Fibroblast of skin of left quadriceps (primary cell): Measurements from ENCODE around the gene DLG2.
"Not testable (repeated sequence)": the region's sequence is repeated elsewhere in the genome, so short reads cannot be mapped to it uniquely, and the experiment has no call there.

ENCODE experiments used
- DNase-seq, 2 experiments: peaks; one replicate each; pipeline ENCODE4 v3.0.0-alpha.2; 2013; ENCODE audit warnings: low read depth in 2 of 2

DLG2 gene

GRCh38 chr11:85643191-85643614, 16.1 kb upstream of the DLG2 start:
- no peak for DNase-seq

DNA sequence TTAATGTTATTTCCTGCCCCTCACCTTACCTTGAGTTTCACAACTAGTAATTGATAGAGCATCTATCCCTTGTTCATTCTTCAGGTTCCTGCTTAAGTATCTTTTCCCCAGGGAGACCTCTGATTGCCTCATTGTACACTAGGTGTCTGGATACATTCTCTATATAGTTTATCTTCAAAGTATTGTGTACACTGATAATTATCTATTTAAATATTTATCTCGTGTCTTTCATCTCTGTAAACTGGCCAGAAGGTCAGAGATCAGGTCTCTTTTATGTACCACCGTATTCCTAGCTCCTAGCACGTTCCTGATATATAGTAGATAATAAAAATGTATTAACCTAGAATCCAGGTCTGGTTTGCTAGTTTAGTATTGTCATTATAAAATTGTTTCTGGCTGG, 7.6 kb upstream of the DLG2 start:
- no peak for DNase-seq

GRCh38 chr11:85628771-85629341, 1.7 kb upstream of the DLG2 start:
- DNase-seq, result no peak

DNA sequence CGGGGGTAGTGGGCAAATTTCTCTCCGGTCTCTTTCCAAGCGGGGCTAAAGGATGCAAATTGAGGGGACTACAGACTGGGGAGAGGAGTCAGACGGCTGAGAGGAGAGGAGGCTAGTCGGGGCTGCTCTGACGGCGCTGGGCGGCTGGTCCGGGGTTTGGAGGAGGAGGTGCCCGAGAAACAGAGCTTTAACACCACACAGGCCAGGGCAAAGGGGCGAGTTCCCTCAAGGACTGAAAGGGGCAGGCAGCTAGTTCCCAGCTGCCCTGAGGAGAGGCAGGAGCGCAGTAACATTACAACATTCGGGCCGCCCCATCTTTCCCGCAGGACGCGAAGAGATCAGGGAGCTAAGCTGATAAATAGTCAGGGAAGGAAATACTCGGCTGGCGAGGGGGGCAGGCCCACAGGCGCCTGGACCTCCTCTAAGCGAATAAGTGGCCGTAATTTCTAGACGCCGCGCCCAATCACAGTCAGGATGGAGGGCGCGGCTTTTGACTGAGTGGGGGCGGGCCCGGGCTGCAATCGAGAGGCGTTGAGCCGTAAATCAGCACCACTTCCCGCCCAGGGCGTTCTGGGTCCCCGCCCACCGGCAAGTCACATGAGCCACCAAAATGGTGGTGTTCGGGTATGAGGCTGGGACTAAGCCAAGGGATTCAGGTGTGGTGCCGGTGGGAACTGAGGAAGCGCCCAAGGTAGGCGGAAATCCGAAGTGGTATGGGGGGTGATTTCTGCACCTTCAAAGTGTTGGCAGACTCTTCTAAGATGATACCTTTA, 1.0 kb upstream of the DLG2 start, which contains the start of gene TMEM126B:
TMEM126B (plus strand) TSS at position 596 of the 773 bp plus-strand sequence; CDS start at position 611, 15 bp downstream.
- DNase-seq, result peak; percentile 94

- no peak for DNase-seq
Observed at GRCh38 chr11:85626496-85626895, 648 bp downstream of the DLG2 start.

DNA sequence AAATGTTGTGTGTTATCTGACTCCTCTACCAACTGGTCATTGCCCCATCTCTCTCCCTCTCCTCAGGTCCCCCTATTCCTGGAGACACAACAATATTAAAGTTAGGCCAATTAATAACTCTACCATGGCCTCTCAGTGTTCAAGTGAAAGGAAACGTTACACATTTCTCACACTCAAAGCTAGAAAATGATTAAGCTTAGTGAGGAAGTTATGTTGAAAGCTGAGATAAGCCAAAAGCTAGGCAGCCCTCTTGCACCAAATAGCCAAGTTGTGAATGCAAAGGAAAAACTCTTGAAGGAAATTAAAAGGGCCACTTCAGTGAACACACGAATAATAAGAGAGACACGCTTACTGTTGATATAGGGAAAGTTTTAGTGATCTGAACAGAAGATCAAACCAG, 6.9 kb downstream of the DLG2 start:
- DNase-seq, result no peak

DNA sequence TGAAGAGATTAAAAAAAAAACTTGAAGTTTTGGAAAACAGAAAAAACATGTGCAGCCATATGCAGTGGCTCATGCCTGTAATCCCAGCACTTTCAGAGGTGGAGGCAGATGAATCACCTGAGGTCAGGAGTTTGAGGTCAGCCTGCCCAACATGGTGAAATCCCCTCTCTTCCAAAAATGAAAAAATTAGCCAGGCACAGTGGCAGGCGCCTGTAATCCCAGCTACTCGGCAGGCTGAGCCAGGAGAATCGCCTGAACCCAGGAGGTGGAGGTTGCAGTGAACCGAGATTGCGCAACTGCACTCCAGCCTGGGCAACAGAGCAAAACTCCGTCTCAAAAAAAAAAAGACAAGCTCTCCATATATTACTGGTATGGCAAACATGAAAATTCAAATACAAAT, 7.6 kb downstream of the DLG2 start:
- DNase-seq, result no peak

DNA sequence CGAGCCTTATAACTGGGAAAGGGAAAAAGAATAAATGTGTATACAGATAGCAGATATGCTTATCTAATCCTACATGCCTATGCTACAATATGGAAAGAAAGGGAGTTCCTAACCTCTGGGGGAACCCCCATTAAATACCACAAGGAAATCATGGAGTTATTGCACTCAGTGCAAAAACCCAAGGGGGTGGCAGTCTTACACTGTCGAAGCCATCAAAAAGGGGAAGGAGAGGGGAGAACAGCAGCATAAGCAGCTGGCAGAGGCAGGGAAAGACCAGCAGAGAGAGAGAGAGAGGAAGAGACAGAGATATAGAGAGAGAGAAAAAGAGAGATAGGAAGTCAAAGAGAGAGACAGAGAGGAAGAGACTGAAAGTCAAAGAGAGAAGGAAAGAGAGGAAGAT, 15.5 kb downstream of the DLG2 start:
- DNase-seq, result not testable (repeated sequence)

DNA sequence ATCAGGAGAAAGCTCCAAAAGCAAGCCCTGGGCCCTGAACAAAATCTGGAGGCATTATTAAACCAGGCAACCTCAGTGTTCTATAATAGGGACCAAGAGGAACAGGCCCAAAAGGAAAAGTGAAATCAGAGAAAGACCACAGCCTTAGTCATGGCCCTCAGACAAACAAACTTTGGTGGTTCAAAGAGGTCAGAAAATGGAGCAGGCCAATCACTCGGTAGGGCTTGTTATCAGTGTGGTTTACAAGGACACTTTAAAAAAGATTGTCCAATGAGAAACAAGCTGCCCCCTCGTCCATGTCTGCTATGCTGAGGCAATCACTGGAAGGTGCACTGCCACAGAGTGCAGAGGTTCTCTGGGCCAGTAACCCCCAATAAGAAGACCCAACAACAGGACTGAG, 17.9 kb downstream of the DLG2 start:
- DNase-seq, result not testable (repeated sequence)

- not testable (repeated sequence) for DNase-seq
Observed at GRCh38 chr11:85608621-85609020, 18.5 kb downstream of the DLG2 start.

GRCh38 chr11:85606237-85606636, 20.9 kb downstream of the DLG2 start:
- not testable (repeated sequence) for DNase-seq

DNA sequence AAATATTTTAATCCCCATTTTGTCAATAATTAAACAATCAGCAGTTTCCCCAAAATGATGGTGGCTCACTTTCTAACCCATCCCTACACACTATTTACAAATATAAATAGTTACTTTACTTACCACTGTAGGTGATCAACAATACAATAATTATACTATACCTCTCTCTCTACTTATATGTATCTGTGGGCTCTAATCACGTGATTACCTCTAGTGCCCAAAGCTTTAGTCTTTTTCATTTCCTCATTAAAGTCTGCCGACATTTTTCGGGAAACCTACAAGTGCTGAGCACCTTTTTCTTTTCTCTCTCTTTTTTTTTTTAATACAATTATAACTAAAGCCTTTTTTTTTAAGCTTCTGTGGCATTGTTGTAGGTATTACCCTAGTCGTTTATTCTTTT, 23.9 kb downstream of the DLG2 start:
- no peak for DNase-seq

DNA sequence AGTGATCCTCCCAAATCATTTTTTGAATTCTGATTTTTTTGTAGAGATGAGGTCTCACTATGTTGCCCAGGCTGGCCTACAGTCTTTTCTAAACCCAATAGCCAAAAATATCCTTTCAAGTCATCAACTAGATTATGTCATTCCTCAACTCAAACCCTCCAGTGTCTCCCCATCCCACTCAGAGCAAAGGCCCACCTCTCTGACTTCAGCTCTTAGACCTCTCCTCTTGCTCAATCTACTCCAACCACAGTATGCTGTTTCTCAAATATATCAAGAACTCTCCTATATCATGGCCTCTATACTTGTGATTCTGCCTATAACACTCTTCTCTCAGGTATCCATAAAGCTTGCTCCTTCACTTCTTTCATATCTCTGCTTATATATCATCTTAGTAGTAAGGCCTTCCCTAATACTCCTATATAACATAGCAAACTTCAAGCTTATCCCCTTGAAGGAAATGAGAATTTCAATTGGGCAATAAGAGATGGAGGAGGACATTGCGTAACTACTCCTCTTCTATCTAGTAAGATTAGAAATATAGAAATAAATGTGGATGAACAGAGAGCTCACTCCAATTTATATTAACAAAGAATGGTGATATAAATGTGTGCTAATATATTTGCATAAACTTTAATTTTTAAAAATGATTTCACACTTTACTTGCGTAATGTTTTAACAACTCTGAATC, 24.5 kb downstream of the DLG2 start:
- no peak for DNase-seq

DNA sequence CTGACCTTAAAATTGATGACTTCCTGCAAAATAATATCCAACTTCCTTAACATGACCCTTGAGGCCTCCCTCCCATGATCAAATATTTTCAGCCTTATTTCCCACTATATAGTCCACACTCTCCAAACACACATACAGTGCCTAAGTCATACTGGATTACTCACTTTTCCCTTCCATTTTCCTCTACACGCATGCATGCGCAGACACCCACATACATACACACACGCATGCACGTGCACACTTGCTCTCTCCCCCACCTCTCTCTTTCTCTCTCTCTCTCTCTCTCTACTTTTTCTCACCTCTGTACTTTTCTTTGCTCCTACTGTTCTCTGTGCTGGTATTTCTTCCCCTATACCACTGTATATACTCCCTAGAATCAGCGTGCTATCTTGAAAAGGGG, 28.1 kb downstream of the DLG2 start:
- DNase-seq, result no peak

DNA sequence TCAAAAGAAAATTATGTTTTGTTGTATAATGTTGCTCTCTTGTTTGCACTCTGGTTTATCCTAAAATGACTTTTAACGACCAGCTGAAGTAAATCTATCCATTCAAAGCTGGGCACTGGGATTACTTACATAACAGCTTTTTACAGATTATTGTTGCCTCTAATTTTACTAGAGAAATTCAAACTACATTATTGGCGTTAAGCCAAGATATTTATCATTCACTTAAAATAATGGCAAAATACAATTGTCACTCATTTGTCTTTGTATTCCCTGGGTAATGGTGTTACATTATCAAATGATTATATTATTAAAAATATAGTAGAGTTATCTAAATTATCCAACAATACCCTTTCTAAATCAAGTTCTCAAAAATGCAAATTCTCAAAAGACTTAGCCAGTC, 30.3 kb downstream of the DLG2 start:
- no peak for DNase-seq

- peak; percentile 16 to 30 for DNase-seq
Observed at GRCh38 chr11:85595285-85595884, 31.8 kb downstream of the DLG2 start.

DNA sequence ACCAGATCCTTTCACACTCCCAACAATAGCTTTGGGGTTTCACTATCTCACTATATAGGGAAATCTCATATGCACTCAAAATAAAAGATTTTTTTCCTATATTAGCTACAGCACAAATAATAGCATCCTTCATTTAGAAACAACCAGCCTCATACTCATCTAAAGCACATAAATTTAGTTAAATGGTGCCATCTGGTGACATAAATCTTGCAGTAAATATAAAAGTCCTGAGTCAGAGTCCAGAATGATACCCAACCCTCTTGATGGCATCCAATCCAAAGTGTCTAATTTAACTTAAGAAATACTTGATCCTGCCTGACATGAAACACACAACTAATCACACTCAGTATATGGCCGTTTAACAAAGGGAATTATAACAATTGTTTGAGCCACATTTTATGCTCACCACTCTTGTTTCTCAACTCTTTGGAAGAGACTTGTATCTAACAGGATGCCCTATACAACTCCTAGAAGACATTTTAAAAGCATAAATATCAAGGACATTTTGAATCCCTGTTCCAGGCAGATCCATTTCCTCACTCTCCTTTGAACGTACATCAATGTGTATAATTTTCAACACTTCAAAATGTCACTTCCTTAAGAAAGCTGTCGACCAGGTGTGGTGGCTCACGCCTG, 36.2 kb downstream of the DLG2 start:
- DNase-seq, result peak; percentile 20 to 31

GRCh38 chr11:85589373-85589772, 37.8 kb downstream of the DLG2 start:
- no peak for DNase-seq

GRCh38 chr11:85582111-85582510, 45.0 kb downstream of the DLG2 start:
- no peak for DNase-seq

DNA sequence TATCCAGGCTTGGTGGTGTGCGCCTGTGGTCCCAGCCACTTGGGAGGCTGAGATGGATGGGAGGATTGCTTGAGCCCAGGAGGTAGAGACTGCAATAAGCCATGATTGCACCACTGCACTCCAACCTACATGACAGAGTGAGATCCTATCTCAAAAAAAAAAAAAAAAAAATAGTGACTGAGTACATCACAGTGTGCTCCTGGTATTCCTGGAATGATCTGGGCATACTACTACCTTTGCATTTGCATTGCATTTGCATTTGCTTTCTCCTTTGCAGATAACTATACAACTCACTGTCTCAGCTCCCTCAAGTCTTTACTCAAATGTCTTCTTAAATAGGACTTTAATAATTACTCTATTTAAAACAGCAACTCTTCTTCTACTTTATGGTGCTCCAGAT, 51.8 kb downstream of the DLG2 start:
- no peak for DNase-seq

GRCh38 chr11:85572056-85572455, 55.1 kb downstream of the DLG2 start:
- DNase-seq, result no peak

DNA sequence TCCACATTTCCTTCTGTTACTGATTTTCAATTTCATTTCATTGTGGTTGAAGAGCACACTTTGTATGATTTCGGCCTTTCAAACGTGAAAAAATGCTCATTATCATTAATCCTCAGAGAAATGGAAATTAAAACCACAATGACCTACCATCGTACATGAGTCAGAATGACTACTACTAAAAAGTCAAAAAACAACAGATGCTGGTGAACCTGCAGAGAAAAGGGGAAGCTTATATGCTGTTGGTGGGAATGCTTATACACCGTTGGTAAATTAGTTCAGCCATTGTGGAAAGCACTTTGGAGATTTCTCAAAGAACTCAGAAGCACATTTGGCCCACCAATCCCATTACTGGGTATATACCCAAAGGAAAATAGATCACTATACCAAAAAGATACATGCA, 57.6 kb downstream of the DLG2 start:
- no peak for DNase-seq
